H9 (cell line): ENCODE data around the gene RNGTT. TPM values are rescaled to one million over a fixed set of nuclear protein-coding genes. Genes with fewer than 3 reads are reported as not detected.

ENCODE experiments used
- DNase-seq: peaks from one replicate; pipeline ENCODE4 v3.0.0-alpha.2; 2017
- H2AFZ ChIP-seq: one replicate; pipeline ENCODE4 v1.6.1; 2013; ENCODE audit warnings: mild to moderate bottlenecking, low read length, control low read depth, moderate library complexity
- H2AK5ac ChIP-seq: 2 replicates; pipeline ENCODE4 v1.6.1; 2013; ENCODE audit warnings: low read length, control low read depth, mixed read lengths; ENCODE audit not compliant: insufficient read length
- H2BK120ac ChIP-seq: one replicate; pipeline ENCODE4 v1.6.1; 2013; ENCODE audit warnings: low read depth, mild to moderate bottlenecking, low read length, control low read depth, inconsistent platforms; ENCODE audit not compliant: poor library complexity, severe bottlenecking
- H2BK12ac ChIP-seq: 2 replicates; pipeline ENCODE4 v1.6.1; 2013; ENCODE audit warnings: low read length, control low read depth, mixed read lengths, low read depth; ENCODE audit not compliant: insufficient read length
- H2BK15ac ChIP-seq: 2 replicates; pipeline ENCODE4 v1.6.1; 2013; ENCODE audit warnings: low read depth, low read length, control low read depth
- H2BK20ac ChIP-seq: one replicate; pipeline ENCODE4 v1.6.1; 2013; ENCODE audit warnings: low read depth, mild to moderate bottlenecking, low read length, control low read depth, inconsistent platforms; ENCODE audit not compliant: poor library complexity, severe bottlenecking
- H2BK5ac ChIP-seq: 2 replicates; pipeline ENCODE4 v1.6.1; 2013; ENCODE audit warnings: low read length, control low read depth, mixed read lengths; ENCODE audit not compliant: insufficient read length
- H3K14ac ChIP-seq: 2 replicates; pipeline ENCODE4 v1.6.1; 2013; ENCODE audit warnings: low read length, control low read depth; ENCODE audit not compliant: insufficient read depth
- H3K18ac ChIP-seq: 2 replicates; pipeline ENCODE4 v1.6.1; 2013; ENCODE audit warnings: low read depth, mild to moderate bottlenecking, mixed read lengths, low read length, control low read depth; ENCODE audit not compliant: insufficient read length
- H3K23ac ChIP-seq: 2 replicates; pipeline ENCODE4 v1.6.1; 2013; ENCODE audit warnings: low read length, control low read depth, mixed read lengths, low read depth; ENCODE audit not compliant: insufficient read length
- H3K23me2 ChIP-seq: 2 replicates; pipeline ENCODE4 v1.6.1; 2013; ENCODE audit warnings: low read depth, mild to moderate bottlenecking, mixed read lengths, low read length, control low read depth; ENCODE audit not compliant: insufficient read length, poor library complexity, severe bottlenecking
- H3K27ac ChIP-seq: 2 replicates; pipeline ENCODE4 v1.5.1; 2013; ENCODE audit warnings: low read length, control low read depth, mixed read lengths, low read depth; ENCODE audit not compliant: insufficient read length
- H3K27me3 ChIP-seq: 2 replicates; pipeline ENCODE4 v1.6.1; 2013; ENCODE audit warnings: low read length, control low read depth, inconsistent platforms; ENCODE audit not compliant: insufficient read depth
- H3K4ac ChIP-seq: 2 replicates; pipeline ENCODE4 v1.6.1; 2013; ENCODE audit warnings: low read depth, mild to moderate bottlenecking, control low read depth, inconsistent platforms, low read length, moderate library complexity
- H3K4me1 ChIP-seq: 2 replicates; pipeline ENCODE4 v1.6.1; 2013; ENCODE audit warnings: low read length, control low read depth, inconsistent platforms; ENCODE audit not compliant: insufficient read depth
- H3K4me2 ChIP-seq: 2 replicates; pipeline ENCODE4 v1.6.1; 2013; ENCODE audit warnings: low read length, control low read depth, mixed read lengths; ENCODE audit not compliant: insufficient read length, insufficient read depth
- H3K56ac ChIP-seq: 2 replicates; pipeline ENCODE4 v1.6.1; 2013; ENCODE audit warnings: low read depth, mild to moderate bottlenecking, mixed read lengths, low read length, control low read depth; ENCODE audit not compliant: insufficient read length
- H3K79me1 ChIP-seq: 2 replicates; pipeline ENCODE4 v1.6.1; 2013; ENCODE audit warnings: low read depth, mild to moderate bottlenecking, moderate library complexity, low read length, control low read depth, inconsistent platforms; ENCODE audit not compliant: insufficient read depth, poor library complexity, severe bottlenecking
- H3K79me2 ChIP-seq: 2 replicates; pipeline ENCODE4 v1.6.1; 2013; ENCODE audit warnings: low read length, control low read depth, inconsistent platforms; ENCODE audit not compliant: insufficient read depth
- H3K9ac ChIP-seq: 2 replicates; pipeline ENCODE4 v1.6.1; 2013; ENCODE audit warnings: low read length, control low read depth, mixed read lengths; ENCODE audit not compliant: insufficient read length; ENCODE audit errors: extremely low read depth
- H3K9me3 ChIP-seq: one replicate; pipeline ENCODE4 v1.6.1; 2013; ENCODE audit warnings: low read depth, low read length, inconsistent platforms; ENCODE audit not compliant: control insufficient read depth
- H3T11ph ChIP-seq: one replicate; pipeline ENCODE4 v1.6.1; 2013; ENCODE audit warnings: mild to moderate bottlenecking, low read length, control low read depth, inconsistent platforms
- H4K20me1 ChIP-seq: one replicate; pipeline ENCODE4 v1.6.1; 2013; ENCODE audit not compliant: control insufficient read depth, insufficient read length, insufficient read depth
- H4K5ac ChIP-seq: 2 replicates; pipeline ENCODE4 v1.6.1; 2013; ENCODE audit warnings: low read depth, mild to moderate bottlenecking, mixed read lengths, low read length, control low read depth; ENCODE audit not compliant: insufficient read length
- H4K8ac ChIP-seq: replicated peaks from 2 replicates; pipeline ENCODE4 v1.6.1; 2013; ENCODE audit warnings: low read length, control low read depth, mixed read lengths, low read depth; ENCODE audit not compliant: insufficient read length
- H4K91ac ChIP-seq: 2 replicates; pipeline ENCODE4 v1.6.1; 2013; ENCODE audit warnings: low read depth, mild to moderate bottlenecking, moderate library complexity, mixed read lengths, low read length, control low read depth; ENCODE audit not compliant: insufficient read length
- H3K27ac Mint-ChIP-seq, 3 experiments: 2 replicates in 2 of 3; 3 replicates in 1 of 3; pipeline ENCODE4 v1.8.0; 2020 to 2021; ENCODE audit warnings: mixed read lengths in 3 of 3, mild to moderate bottlenecking in 1 of 3, moderate library complexity in 1 of 3
- H3K27me3 Mint-ChIP-seq: 2 replicates; pipeline ENCODE4 v1.8.0; 2021; ENCODE audit warnings: low read depth, mild to moderate bottlenecking, moderate library complexity, mixed read lengths
- H3K36me3 Mint-ChIP-seq, 3 experiments: 2 replicates in 2 of 3; 3 replicates in 1 of 3; pipeline ENCODE4 v1.8.0; 2020 to 2021; ENCODE audit warnings: low read depth in 3 of 3, mixed read lengths in 3 of 3; ENCODE audit not compliant: insufficient read depth in 1 of 3
- H3K4me1 Mint-ChIP-seq, 2 experiments: 2 replicates each; pipeline ENCODE4 v1.8.0; 2020; ENCODE audit warnings: mixed read lengths in 2 of 2
- H3K4me3 Mint-ChIP-seq, 2 experiments: 2 replicates in 1 of 2; 3 replicates in 1 of 2; pipeline ENCODE4 v1.8.0; 2020 to 2021; ENCODE audit warnings: mild to moderate bottlenecking in 2 of 2, mixed read lengths in 2 of 2, moderate library complexity in 1 of 2
- H3K9me3 Mint-ChIP-seq, 2 experiments: 2 replicates in 1 of 2; 3 replicates in 1 of 2; pipeline ENCODE4 v1.8.0; 2020; ENCODE audit warnings: mild to moderate bottlenecking in 2 of 2, mixed read lengths in 2 of 2, moderate library complexity in 1 of 2
- CTCF ChIP-seq: fragments of 200-600 bp; sonication (generic); conservative IDR thresholded peaks from 3 replicates; pipeline ENCODE4 v1.8.0; 2021; ENCODE audit warnings: antibody characterized with exemption, mild to moderate bottlenecking
- WGBS: extraction: QIAGEN DNeasy Blood & Tissue Kit; methylation state at CpG from one replicate; pipeline ENCODE4 v1.1.7; 2013; ENCODE audit warnings: missing lambda C conversion rate, low lambda C conversion rate, mixed read lengths; ENCODE audit not compliant: insufficient read length; ENCODE audit errors: extremely low coverage; 5-methylcytosine and 5-hydroxymethylcytosine counted together
- total RNA-seq: library from RNA; stranded (reverse); gene quantifications from 2 replicates; pipeline ENCODE4 v1.2.1, GENCODE V29; 2021

The RNGTT gene
- total RNA-seq, 1 experiment from 2014 or later: 20.5 TPM

- H3K36me3 Mint-ChIP-seq: peaks cover 0 to 3% (median 0%) of the 10 kb centered on the region in 3 experiments; a peak in 3 of 7 replicates
- H2BK15ac ChIP-seq: no peak overlapping the region
- H3K9me3 ChIP-seq: no peaks in the 10 kb centered on the region
- no peak overlapping the region for H2BK12ac ChIP-seq
- no peak overlapping the region for H3K27ac ChIP-seq
- H2AFZ ChIP-seq: no peak overlapping the region
- H4K91ac ChIP-seq: no peak overlapping the region
- H3K9ac ChIP-seq: no peak overlapping the region
- peaks cover 26 to 29% of the 10 kb centered on the region in 2 experiments for H3K4me1 Mint-ChIP-seq
- H3K4me3 Mint-ChIP-seq: no peak overlapping the region
- no peak overlapping the region for H3K4ac ChIP-seq
- no peaks in the 10 kb centered on the region; the same call in 1 of the 2 replicates for H3K79me2 ChIP-seq
- no peak overlapping the region for H2BK20ac ChIP-seq
- H2BK120ac ChIP-seq: no peak overlapping the region
- H3K23ac ChIP-seq: no peak overlapping the region
- H3K4me1 ChIP-seq: no peaks in the 10 kb centered on the region; the same call in 1 of the 2 replicates
- no peak overlapping the region for H3K14ac ChIP-seq
- peaks cover 3% of the 10 kb centered on the region for H3K79me1 ChIP-seq
- H3K18ac ChIP-seq: no peak overlapping the region
- no peaks in the 10 kb centered on the region for H3K27me3 Mint-ChIP-seq
- no peak overlapping the region for H3K4me2 ChIP-seq
- H3K23me2 ChIP-seq: no peaks in the 10 kb centered on the region
- H2AK5ac ChIP-seq: no peak overlapping the region
- no peaks in the 10 kb centered on the region for H3K27me3 ChIP-seq
- no peak overlapping the region for H4K8ac ChIP-seq
- no peaks in the 10 kb centered on the region for H4K20me1 ChIP-seq
- no peak overlapping the region for H2BK5ac ChIP-seq
- DNase-seq: no peak
- no peak overlapping the region for H4K5ac ChIP-seq
- no peak overlapping the region for H3K56ac ChIP-seq
- H3T11ph ChIP-seq: no peak overlapping the region
- no CpG with 5 or more reads among the region's 1 CpG for WGBS
- H3K9me3 Mint-ChIP-seq: no peaks in the 10 kb centered on the region
- TF ChIP-seq CTCF: no peak
- H3K27ac Mint-ChIP-seq: no peak overlapping the region
Observed at GRCh38 chr6:88916615-88917208, 46.7 kb downstream of the RNGTT start.
